Measurements from ENCODE around the gene MTG2. TPM values are rescaled to one million over a fixed set of nuclear protein-coding genes. Genes with fewer than 3 reads are reported as not detected.

Gene MTG2
- total and polyA plus RNA-seq, 2 of the 8 experiments (the other 6 are each of a cell fraction or from before 2014, with no cell fraction given), result 14.4 to 22.8 TPM

- DNase-seq (ENCODE audit: low read depth in 1 of 2, low spot score in 2 of 2) (no peak), FAIRE-seq (no peak)
- Histone ChIP-seq H3K4me3 (ENCODE audit: extremely low read depth in 1 of 4, insufficient read depth in 2 of 4, low read depth in 3 of 4, low read length in 4 of 4) (no peak overlapping the region), H4K20me1 (replicated peaks in 1 of 2; ENCODE audit: control insufficient read depth in 1 of 2, insufficient read depth in 2 of 2, low read length in 2 of 2) (peaks cover 14 to 40% of the 10 kb centered on the region in 2 experiments), H3K18ac (ENCODE audit: extremely low read depth, low read length) (no peak overlapping the region), H3K27ac (ENCODE audit: low read depth, low read length) (no peak overlapping the region), H3K56ac (replicated peaks; ENCODE audit: insufficient read length, low read depth, low read length) (no peak overlapping the region), H3K23me2 (ENCODE audit: low read depth, low read length) (peaks cover 2% of the 10 kb centered on the region; the same call in 1 of the 2 replicates), H2BK12ac (ENCODE audit: low read depth, low read length) (no peak overlapping the region), H4K8ac (ENCODE audit: extremely low read depth, insufficient read depth, low read length) (0 out of 2 replicates have a peak overlapping the region, but pooled peaks have one; percentile 25), H4K91ac (replicated peaks; ENCODE audit: insufficient read length, low read length) (no peak overlapping the region), H3K4me2 (ENCODE audit: insufficient read depth in 1 of 2, low read depth in 2 of 2, low read length in 2 of 2) (no peak overlapping the region), H3K27me3 (replicated peaks in 1 of 4; ENCODE audit: control insufficient read depth in 3 of 4, extremely low read depth in 1 of 4, insufficient read depth in 3 of 4, low read length in 3 of 4) (no peaks in the 10 kb centered on the region), H3K9me3 (ENCODE audit: insufficient read depth in 2 of 2, low read depth in 1 of 2, low read length in 1 of 2) (no peaks in the 10 kb centered on the region), H3K4ac (replicated peaks; ENCODE audit: insufficient read length, low read depth, low read length) (no peak overlapping the region), H3K9ac (replicated peaks in 1 of 4; ENCODE audit: extremely low read depth in 1 of 4, low read depth in 3 of 4, low read length in 3 of 4) (no peak overlapping the region), H3K79me2 (ENCODE audit: control insufficient read depth in 1 of 2, insufficient read depth in 2 of 2, low read length in 2 of 2) (peaks cover 6 to 76% of the 10 kb centered on the region in 2 experiments), H2AFZ (ENCODE audit: low read length) (no peak overlapping the region), H3K79me1 (ENCODE audit: low read depth, low read length) (peaks cover 28% of the 10 kb centered on the region), H3K14ac (ENCODE audit: insufficient read length) (no peak overlapping the region), H4K5ac (ENCODE audit: insufficient read length, low read depth, low read length) (no peak overlapping the region), H2BK5ac (ENCODE audit: low read depth, low read length) (no peak overlapping the region), H3K36me3 (ENCODE audit: control insufficient read depth in 2 of 4, insufficient read depth in 4 of 4, low read length in 3 of 4) (peaks cover 0 to 2% (median 0%) of the 10 kb centered on the region in 4 experiments; a peak in 1 of 8 replicates), H2BK120ac (replicated peaks; ENCODE audit: low read depth, low read length) (no peak overlapping the region), H2BK15ac (ENCODE audit: low read length) (no peak overlapping the region), H3K23ac (ENCODE audit: insufficient read length) (no peak overlapping the region), H2BK20ac (ENCODE audit: low read length) (no peak overlapping the region), H2AK5ac (ENCODE audit: low read depth, low read length) (no peak overlapping the region), H3K4me1 (replicated peaks in 1 of 4; ENCODE audit: control insufficient read depth in 3 of 4, insufficient read depth in 4 of 4, low read length in 3 of 4) (peaks cover 0 to 7% (median 4%) of the 10 kb centered on the region in 4 experiments; a peak in 5 of 7 replicates)
- ChIA-PET CTCF (ENCODE audit: partially characterized antibody) (interaction anchor here (1.2 to 1.3 kb wide), 2 partner anchors 59 to 106 kb away, joined by 3 read pairs; no protein-coding TSS in a partner anchor), POLR2A (ENCODE audit: partially characterized antibody) (interaction anchor here (1.0 to 1.4 kb wide), 3 partner anchors 21 to 113 kb away, joined by 3 read pairs; no protein-coding TSS in a partner anchor)
- 87% methylated on average over 6 of the region's 6 CpGs; no CpG with 5 or more reads in 1 of the 2 experiments for WGBS, 2 experiments (ENCODE audit: extremely low coverage in 1 of 2, insufficient coverage in 1 of 2, insufficient read length in 1 of 2, insufficient replicate concordance in 2 of 2, low coverage in 1 of 2, low lambda C conversion rate in 2 of 2, missing lambda C conversion rate in 1 of 2)
Observed at GRCh38 chr20:62242176-62242575, 59.3 kb downstream of the MTG2 start.
